Stimulated activated CD4-positive, alpha-beta T cell treated with anti-CD3 and anti-CD28 coated beads, Interleukin-1b, Interleukin-23, amount 100 ng/mL, for 48 hours (primary cell): ENCODE measurements around the gene NNAT.
A peak's percentile ranks its signal among the peaks of the same experiment; 100 is the strongest.
"Not testable (repeated sequence)": the region's sequence is repeated elsewhere in the genome, so short reads cannot be mapped to it uniquely, and the experiment has no call there.

Source experiments
- DNase-seq: peaks from one replicate; pipeline ENCODE4 v3.0.0-alpha.2; 2020

NNAT gene

DNA sequence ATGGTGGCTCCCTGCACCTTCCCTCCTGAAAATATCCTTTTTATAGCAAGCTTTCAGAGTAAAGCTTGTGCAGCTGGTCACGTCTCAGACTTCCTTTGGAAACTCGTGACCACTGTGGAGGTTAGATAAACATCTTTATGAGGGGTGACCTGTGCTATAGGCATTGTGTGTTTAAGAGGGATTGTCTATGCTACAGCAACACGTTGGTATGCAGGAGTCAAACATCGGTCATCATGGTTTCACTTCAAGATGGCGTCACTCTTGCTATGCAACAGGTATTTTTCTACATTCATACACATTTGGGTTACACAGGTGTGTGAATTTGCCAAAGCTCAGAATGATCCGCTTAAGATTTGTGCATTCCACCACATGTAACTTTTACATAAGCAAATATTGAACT, 21.2 kb downstream of the NNAT start:
- DNase-seq, result no peak

DNA sequence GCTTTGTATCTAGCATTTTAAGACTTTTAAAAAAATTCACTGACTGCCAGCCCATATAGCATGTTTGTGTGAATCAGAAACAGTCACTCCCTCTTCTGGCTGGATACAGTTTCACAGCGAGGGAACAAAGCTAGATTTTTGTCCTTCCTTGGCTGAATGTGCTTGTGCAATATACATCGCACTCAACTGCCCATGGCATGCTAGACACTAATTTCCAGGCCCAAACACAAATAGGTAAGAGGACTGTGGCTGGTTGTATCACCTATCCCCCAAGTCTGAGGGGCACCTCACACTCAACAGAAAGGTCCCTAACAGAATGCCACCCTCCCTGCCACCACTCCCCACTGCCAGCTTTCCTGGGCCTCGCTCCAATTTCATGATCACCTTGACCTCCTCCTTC, 22.8 kb downstream of the NNAT start:
- DNase-seq, result no peak

DNA sequence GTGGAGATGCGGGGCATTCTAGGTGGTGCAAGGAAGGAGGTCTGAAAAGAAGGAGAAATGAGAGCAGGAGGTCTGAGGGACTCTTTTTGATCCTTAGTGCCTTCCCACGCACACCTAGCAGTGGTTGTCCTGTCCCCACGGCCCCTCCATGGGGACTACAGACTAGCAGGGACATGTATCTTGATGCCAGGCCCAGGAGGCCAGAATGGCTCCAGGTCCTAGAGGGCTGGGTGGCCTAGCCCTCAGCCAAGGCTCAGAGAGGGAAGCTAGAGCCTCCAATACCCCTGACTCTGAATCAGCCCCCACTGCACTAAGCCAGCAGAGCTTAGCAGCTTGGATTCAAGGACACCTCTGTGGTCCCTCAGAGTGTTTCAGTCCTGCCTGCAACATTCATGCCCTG, 23.3 kb downstream of the NNAT start:
- DNase-seq, result no peak

- no peak for DNase-seq
Observed at GRCh38 chr20:37545516-37545915, 24.5 kb downstream of the NNAT start.

GRCh38 chr20:37547912-37548311, 26.9 kb downstream of the NNAT start:
- no peak for DNase-seq

DNA sequence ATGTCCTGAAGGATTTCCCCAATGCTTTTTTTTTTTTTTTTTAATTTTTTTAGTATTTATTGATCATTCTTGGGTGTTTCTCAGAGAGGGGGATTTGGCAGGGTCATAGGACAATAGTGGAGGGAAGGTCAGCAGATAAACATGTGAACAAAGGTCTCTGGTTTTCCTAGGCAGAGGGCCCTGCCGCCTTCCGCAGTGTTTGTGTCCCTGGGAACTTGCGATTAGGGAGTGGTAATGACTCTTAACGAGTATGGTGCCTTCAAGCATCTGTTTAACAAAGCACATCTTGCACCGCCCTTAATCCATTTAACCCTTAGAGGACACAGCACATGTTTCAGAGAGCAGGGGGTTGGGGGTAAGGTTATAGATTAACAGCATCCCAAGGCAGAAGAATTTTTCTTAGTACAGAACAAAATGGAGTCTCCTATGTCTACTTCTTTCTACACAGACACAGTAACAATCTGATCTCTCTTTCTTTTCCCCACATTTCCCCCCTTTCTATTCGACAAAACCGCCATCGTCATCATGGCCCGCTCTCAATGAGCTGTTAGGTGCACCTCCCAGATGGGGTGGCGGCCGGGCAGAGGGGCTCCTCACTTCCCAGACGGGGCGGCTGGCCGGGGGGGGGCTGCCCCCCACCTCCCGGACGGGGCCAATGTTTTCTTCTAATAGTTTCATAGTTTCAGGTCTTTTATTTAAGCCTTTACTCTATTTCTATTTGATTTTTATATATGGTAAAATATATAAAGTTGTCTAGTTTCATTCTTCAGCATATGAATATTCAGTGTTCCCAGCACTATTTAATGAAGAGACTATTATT, 29.3 kb downstream of the NNAT start:
- not testable (repeated sequence) for DNase-seq

DNA sequence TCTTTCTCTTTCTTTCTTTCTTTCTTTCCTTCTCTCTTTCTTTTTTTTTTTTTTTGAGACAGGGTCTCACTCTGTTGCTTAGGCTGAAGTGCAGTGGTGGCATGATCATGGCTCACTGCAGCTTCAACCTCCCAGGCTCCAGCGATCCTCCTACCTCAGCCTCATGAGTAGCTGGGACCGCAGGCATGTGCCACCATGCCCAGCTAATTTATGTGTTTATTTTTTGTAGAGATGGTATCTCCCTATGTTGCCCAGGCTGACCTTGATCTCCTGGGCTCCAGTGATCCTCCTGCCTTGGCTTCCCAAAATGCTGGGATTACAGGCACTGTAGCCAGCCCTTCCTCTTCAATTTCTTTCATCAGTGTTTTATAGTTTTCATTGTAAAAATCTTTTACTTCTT, 30.6 kb downstream of the NNAT start:
- not testable (repeated sequence) for DNase-seq

DNA sequence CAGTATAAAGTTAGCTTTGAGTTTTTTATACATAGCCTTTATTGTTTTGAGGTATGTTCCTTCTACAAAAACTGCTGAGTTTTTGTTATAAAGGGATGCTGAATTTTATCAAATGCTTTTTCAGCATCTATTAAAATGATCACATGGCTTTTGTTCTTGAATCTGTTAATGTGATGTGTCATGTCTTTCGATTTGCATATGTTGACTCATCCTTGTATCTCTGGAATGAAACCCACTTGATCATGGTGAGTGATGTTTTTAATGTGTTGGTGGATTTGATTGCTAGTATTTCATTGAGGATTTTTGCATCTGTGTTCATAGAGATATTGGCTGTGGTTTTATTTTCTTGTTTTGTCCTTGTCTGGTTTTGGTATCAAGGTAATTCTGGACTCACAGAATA, 31.4 kb downstream of the NNAT start:
- DNase-seq, result no peak

- DNase-seq, result not testable (repeated sequence)
Observed at GRCh38 chr20:37554721-37555298, 33.8 kb downstream of the NNAT start.

- no peak for DNase-seq
Observed at GRCh38 chr20:37556538-37556937, 35.5 kb downstream of the NNAT start.

DNA sequence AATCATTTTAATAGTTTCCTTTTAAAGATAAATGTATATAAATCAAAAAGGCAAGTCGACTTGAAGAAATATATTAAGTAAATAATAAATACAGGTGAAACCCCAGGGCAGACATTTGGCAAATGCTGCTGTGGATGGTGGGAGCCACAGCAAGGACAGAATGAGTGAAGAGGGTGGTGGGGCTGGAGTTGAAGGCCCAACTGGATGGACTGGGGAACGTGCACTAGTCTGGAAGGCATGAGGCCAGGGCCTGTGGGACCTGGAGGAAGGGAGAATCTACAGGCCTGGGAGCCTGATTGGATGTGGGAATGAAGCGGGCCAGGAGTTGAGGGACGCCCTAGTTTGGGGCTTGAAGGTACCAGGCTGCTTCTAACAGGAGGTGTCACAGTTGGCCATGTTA, 37.3 kb downstream of the NNAT start:
- DNase-seq, result no peak

- no peak for DNase-seq
Observed at GRCh38 chr20:37558779-37559178, 37.7 kb downstream of the NNAT start.

DNA sequence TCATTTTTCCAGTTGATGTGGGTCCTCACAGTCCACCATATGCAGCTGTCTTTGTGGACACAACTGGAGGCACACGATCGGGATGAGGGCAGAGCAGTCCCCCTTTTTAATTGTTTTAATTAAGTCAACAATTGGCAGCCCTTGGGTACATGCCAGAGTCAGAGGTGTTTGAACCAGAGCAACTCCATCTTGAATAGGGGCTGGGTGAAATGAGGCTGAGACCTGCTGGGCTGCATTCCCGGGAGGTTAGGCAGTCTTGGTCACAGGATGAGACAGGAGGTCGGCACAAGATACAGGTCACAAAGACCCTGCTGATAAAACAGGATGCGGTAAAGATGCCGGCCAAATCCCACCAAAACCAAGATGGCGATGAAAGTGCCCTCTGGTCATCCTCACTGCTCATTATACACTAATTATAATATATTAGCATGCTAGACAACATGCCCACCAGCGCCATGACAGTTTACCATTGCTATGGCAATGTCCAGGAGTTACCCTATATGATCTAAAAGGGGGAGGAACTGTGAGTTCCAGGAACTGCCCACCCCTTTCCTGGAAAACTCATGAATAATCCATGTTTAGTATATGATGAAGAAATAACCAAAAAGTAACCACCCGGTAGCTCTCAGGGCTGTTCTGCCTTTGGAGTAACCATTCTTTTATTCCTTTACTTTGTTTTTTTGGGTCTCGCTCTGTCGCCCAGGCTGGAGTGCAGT, 38.4 kb downstream of the NNAT start:
- no peak for DNase-seq

- no peak for DNase-seq
Observed at GRCh38 chr20:37560629-37561028, 39.6 kb downstream of the NNAT start.

DNA sequence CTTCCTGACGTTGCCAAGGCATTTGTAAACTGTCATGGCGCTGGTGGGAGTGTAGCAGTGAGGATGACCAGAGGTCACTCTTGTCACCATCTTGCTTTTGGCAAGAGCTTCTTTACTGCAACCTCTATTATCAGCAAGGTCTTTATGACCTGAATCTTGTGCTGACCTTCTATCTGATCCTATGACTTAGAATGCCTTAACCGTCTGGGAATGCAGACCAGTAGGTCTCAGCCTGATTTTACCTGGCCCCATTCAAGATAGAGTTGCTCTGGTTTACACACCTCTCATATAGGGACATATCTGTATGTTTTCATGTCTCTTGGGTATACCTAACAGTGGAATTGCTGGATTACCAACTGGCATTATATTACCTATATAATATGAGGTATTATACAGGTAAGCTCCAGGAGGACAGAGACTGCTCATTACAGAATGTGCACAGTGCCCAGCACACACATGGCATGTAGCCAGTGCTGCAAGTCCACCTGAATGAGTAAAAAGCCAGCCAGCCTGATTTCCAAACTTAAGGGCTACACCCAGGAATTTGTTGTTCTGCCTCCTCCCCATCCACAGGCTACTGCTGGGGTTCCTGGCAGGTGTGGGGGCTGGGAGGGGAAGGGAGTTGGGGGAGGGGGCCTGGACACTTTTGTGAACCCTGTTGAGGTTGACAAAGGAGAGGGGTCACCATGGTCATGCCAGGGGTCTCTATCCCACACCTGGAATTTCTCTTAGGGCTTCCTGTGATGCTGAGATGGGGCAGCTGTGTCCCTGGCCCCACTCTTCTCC, 41.8 kb downstream of the NNAT start:
- DNase-seq, result no peak

DNA sequence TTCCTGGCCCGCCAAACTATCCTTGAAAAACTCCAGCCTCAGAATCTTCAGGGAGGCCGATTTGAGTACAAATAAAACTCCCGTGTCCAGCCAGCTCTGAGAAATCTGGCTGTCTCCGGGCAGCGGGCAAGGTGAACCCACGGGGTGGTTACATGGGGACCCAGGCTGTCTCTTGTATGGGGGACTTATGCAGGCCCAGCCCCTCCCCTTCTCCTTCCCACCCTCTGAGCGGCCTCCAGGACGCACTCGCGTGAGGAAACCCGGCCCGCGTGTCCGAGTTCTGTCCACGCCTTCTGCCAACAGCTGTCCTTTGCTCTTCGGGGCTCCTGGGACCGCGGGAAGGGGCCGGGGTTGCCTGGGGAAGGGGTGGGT, 43.0 kb downstream of the NNAT start:
- no peak for DNase-seq

- peak; percentile 24 for DNase-seq
Observed at GRCh38 chr20:37564388-37565133, 43.5 kb downstream of the NNAT start.

DNA sequence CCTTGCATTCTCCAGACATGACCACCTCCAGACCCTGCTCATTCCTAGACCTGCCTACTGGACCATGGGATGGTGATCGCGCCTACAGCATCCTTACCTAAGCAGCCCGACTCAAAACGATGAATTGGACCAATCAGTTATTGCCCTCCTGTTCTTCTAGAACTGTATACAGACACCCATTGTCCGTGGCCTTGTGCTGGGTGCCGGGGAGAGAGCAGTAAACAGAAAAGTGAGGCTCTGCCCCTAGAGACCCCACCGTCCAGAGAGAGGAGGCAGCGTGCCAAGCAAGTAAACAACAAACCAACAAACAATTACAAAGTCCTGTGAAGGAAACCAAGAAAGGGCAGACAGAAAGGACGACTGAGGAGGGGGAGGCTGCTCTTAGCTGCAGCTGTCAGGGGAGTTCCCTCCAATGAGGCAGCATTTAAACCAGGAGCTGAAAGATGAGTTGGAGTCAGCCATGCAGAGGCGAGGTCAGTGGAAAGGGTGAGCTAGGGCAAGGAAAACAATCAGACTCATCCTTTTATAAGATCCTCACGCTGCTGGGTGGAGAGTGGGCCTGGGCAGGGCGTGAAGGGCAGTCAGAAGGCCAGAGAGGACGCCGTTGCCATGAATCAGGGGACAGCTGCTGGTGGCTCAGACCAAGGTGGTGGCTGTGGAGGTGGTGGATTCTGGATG, 44.2 kb downstream of the NNAT start:
- no peak for DNase-seq

DNA sequence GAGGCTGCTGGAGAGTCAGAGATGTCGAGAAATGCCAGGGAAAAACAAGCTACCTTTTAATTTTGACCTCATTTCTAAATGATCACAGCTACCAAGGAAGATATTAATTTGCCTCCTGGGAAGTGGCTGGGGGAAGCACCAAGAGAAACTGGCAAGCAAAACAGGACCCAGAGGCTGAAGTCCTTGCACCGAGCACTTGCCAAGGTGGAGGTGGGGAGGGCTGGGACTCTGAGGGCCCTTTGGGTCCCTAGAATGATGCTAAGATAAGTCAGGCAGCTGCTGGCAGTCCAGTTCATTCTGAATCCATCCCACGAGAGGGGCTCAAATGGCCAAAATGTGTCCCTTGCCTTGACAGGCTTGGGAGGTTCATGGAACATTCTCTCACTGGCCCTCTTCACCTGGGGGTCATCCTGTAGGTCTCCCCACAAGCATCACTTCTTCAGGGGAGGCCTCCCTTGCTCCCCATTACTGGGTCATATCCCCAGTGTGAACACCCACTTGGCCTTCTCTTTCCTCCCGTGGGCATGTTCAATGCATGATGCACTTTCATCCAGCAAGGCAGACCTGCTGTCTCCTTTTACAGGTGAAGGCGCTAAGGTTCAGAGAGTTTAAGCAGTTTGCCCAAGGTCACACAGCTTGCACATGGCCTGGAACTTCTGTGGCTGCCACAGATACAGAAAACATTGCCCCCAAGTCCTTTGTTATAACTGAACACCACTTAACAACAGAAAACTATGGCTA, 45.7 kb downstream of the NNAT start:
- no peak for DNase-seq

- no peak for DNase-seq
Observed at GRCh38 chr20:37567331-37567665, 46.2 kb downstream of the NNAT start.
